A549 (cell line): ENCODE results near the gene PDIK1L. TPM values are rescaled to one million over a fixed set of nuclear protein-coding genes. Genes with fewer than 3 reads are reported as not detected.

ENCODE experiments used
- ATAC-seq, 2 experiments: fragments of 200-7000 bp in 1 of 2; fragments of >200 bp in 1 of 2; cut with Nextera tagmentation in 1 of 2; cut with Tn5 transposase in 1 of 2; 3 replicates each; pipeline versions ENCODE4 v1.8.0 to v1.9.1; 2018 to 2020; ENCODE audit warnings: mild to moderate bottlenecking in 1 of 2, moderate library complexity in 1 of 2
- CTCF ChIA-PET: fragments of 300-600 bp; sonication (Branson Sonifier 250); formaldehyde crosslinking; extraction: SDS; loops from one replicate; lab custom pipeline; 2021; ENCODE audit warnings: antibody characterized with exemption, inconsistent platforms; lab: Yijun Ruan, JAX
- POLR2A ChIA-PET: fragments of 350-600 bp; formaldehyde crosslinking; extraction: SDS; loops from one replicate; lab custom pipeline; 2021; ENCODE audit warnings: antibody characterized with exemption, inconsistent platforms; lab: Yijun Ruan, JAX
- DNase-seq, 2 experiments: peaks; one replicate each; pipeline versions ENCODE4 v3.0.0 to v3.0.0-alpha.2; 2011 to 2016; ENCODE audit warnings: low read depth in 1 of 2, low spot score in 1 of 2
- FAIRE-seq: peaks from 2 replicates; lab custom pipeline; 2011; peaks lifted over from hg19 to GRCh38; lab: Jason Lieb, UNC
- H3K27ac ChIP-seq, 2 experiments: fragments of >200 bp; sonication (Bioruptor Twin); formaldehyde crosslinking; 3 replicates each; pipeline ENCODE4 v1.5.1; 2016 to 2017
- H3K4me1 ChIP-seq: fragments of >200 bp; sonication (Bioruptor Twin); formaldehyde crosslinking; 3 replicates; pipeline ENCODE4 v1.6.1; 2016
- H3K4me2 ChIP-seq: fragments of >200 bp; sonication (Bioruptor Twin); formaldehyde crosslinking; 3 replicates; pipeline ENCODE4 v1.6.1; 2016
- H3K4me3 ChIP-seq: fragments of >200 bp; sonication (Bioruptor Twin); formaldehyde crosslinking; 3 replicates; pipeline ENCODE4 v1.5.1; 2016
- H3K9me3 ChIP-seq: fragments of >200 bp; sonication (Bioruptor Twin); formaldehyde crosslinking; 3 replicates; pipeline ENCODE4 v1.6.1; 2016
- BHLHE40 ChIP-seq: IDR thresholded peaks from 2 replicates; pipeline ENCODE4 v1.6.1; 2012; ENCODE audit warnings: low read depth, low read length, inconsistent platforms
- CHD4 ChIP-seq: fragments of 200-600 bp; sonication (generic); IDR thresholded peaks from 2 replicates; pipeline ENCODE4 v1.6.1; 2016; ENCODE audit warnings: antibody characterized with exemption, mild to moderate bottlenecking, borderline replicate concordance
- EHF ChIP-seq: fragments of 250-450 bp; sonication (Bioruptor Pico); IDR thresholded peaks from 2 replicates; pipeline ENCODE4 v1.5.0; 2020; ENCODE audit warnings: mild to moderate bottlenecking
- EHMT2 ChIP-seq: fragments of 200-600 bp; sonication (generic); IDR thresholded peaks from 2 replicates; pipeline ENCODE4 v1.6.1; 2016; ENCODE audit warnings: antibody characterized with exemption, low read depth, mild to moderate bottlenecking, moderate library complexity
- EP300 ChIP-seq, 2 experiments: fragments of >200 bp; sonication (Bioruptor Twin); formaldehyde crosslinking; IDR thresholded peaks; 2 replicates in 1 of 2; 3 replicates in 1 of 2; pipeline ENCODE4 v1.6.1; 2016 to 2017
- ESRRA ChIP-seq: fragments of 150-350 bp; IDR thresholded peaks from 2 replicates; pipeline ENCODE4 v1.6.1; 2014; ENCODE audit warnings: mild to moderate bottlenecking, low read length, borderline replicate concordance
- GATA3 ChIP-seq: IDR thresholded peaks from 2 replicates; pipeline ENCODE4 v1.6.1; 2012; ENCODE audit warnings: borderline replicate concordance
- HOXB5 ChIP-seq: fragments of 250-450 bp; sonication (Bioruptor Pico); IDR thresholded peaks from 2 replicates; pipeline ENCODE4 v1.5.0; 2020; ENCODE audit warnings: mild to moderate bottlenecking, moderate library complexity
- KDM5A ChIP-seq: fragments of 200-600 bp; sonication (generic); IDR thresholded peaks from 2 replicates; pipeline ENCODE4 v1.6.1; 2016; ENCODE audit warnings: antibody characterized with exemption, mild to moderate bottlenecking
- MYC ChIP-seq: IDR thresholded peaks from 2 replicates; pipeline ENCODE4 v1.6.1; 2012; ENCODE audit warnings: mild to moderate bottlenecking, inconsistent platforms, low read length, improper control_type of control experiment, borderline replicate concordance
- POLR2A ChIP-seq: IDR thresholded peaks from 2 replicates; pipeline ENCODE4 v1.6.1; 2012; ENCODE audit warnings: mild to moderate bottlenecking, low read length
- RAD21 ChIP-seq, 2 experiments: fragments of >200 bp in 1 of 2; sonication (Bioruptor Twin) in 1 of 2; formaldehyde crosslinking in 1 of 2; IDR thresholded peaks in 1 of 2; conservative IDR thresholded peaks in 1 of 2; 2 replicates in 1 of 2; 3 replicates in 1 of 2; pipeline ENCODE4 v1.6.1; 2012 to 2018; ENCODE audit warnings: inconsistent platforms in 1 of 2
- RARB ChIP-seq: fragments of 250-450 bp; sonication (Bioruptor Pico); IDR thresholded peaks from 2 replicates; pipeline ENCODE4 v1.8.0; 2021; ENCODE audit warnings: mild to moderate bottlenecking, moderate library complexity
- RCOR1 ChIP-seq: fragments of 150-350 bp; IDR thresholded peaks from 2 replicates; pipeline ENCODE4 v1.6.1; 2014; ENCODE audit warnings: antibody characterized with exemption, low read length, low read depth
- RNF2 ChIP-seq: fragments of 200-600 bp; sonication (generic); IDR thresholded peaks from 2 replicates; pipeline ENCODE4 v1.6.1; 2016; ENCODE audit warnings: low read depth, mild to moderate bottlenecking, antibody characterized with exemption, moderate library complexity, borderline replicate concordance
- SMC3 ChIP-seq: fragments of >200 bp; sonication (Bioruptor Twin); formaldehyde crosslinking; IDR thresholded peaks from 3 replicates; pipeline ENCODE4 v1.6.1; 2018; ENCODE audit warnings: inconsistent platforms
- SREBF2 ChIP-seq: fragments of 450-650 bp; IDR thresholded peaks from 2 replicates; pipeline ENCODE4 v1.6.1; 2014; ENCODE audit warnings: mild to moderate bottlenecking, moderate library complexity
- TFCP2L1 ChIP-seq: fragments of 250-450 bp; sonication (Bioruptor Pico); IDR thresholded peaks from 2 replicates; pipeline ENCODE4 v1.5.0; 2021; ENCODE audit warnings: mild to moderate bottlenecking
- TP53 ChIP-seq: fragments of 250-450 bp; sonication (Bioruptor Pico); IDR thresholded peaks from 2 replicates; pipeline ENCODE4 v1.5.0; 2021; ENCODE audit warnings: mild to moderate bottlenecking, moderate library complexity
- ZC3H11A ChIP-seq: fragments of 450-650 bp; IDR thresholded peaks from 2 replicates; pipeline ENCODE4 v1.6.1; 2014; ENCODE audit warnings: antibody characterized with exemption, mild to moderate bottlenecking
- ZSCAN20 ChIP-seq: fragments of 250-450 bp; sonication (Bioruptor Pico); IDR thresholded peaks from 2 replicates; pipeline ENCODE4 v1.8.0; 2022; ENCODE audit warnings: mild to moderate bottlenecking, moderate library complexity
- WGBS: methylation state at CpG from one replicate; pipeline ENCODE4 v1.1.6; 2017; ENCODE audit errors: missing lambda C conversion rate; 5-methylcytosine and 5-hydroxymethylcytosine counted together
- polyA plus RNA-seq, 4 experiments: library from polyadenylated mRNA; depleted of rRNA in 3 of 4; stranded (reverse); fragments of >200 nt; fragmentation: RNase III in 1 of 4; extraction: RNeasy Plus Mini Kit Qiagen cat#74134 plus additional on column Dnase treatment in 1 of 4; gene quantifications; 2 replicates in 3 of 4; 3 replicates in 1 of 4; pipeline ENCODE4 v1.2.3, GENCODE V29; 2011 to 2017
- TF ChIP-seq, protein P1 (sequence below): fragments of 450-650 bp; IDR thresholded peaks from 2 replicates; pipeline ENCODE4 v1.6.1; 2014; ENCODE audit warnings: antibody characterized with exemption
- TF ChIP-seq, protein P2 (sequence below): fragments of >200 bp; sonication (Bioruptor Twin); formaldehyde crosslinking; IDR thresholded peaks from 3 replicates; pipeline ENCODE4 v1.5.1; 2016
- TF ChIP-seq, protein P3 (sequence below): IDR thresholded peaks from 2 replicates; pipeline ENCODE4 v1.6.1; 2012
- TF ChIP-seq, protein P4 (sequence below): fragments of >200 bp; sonication (Bioruptor Twin); formaldehyde crosslinking; IDR thresholded peaks from 3 replicates; pipeline ENCODE4 v1.6.1; 2016

Gene PDIK1L
- polyA plus RNA-seq, 2 of the 4 experiments (the other 2 are of a cell fraction) = 2.3 to 4.3 TPM

DNA sequence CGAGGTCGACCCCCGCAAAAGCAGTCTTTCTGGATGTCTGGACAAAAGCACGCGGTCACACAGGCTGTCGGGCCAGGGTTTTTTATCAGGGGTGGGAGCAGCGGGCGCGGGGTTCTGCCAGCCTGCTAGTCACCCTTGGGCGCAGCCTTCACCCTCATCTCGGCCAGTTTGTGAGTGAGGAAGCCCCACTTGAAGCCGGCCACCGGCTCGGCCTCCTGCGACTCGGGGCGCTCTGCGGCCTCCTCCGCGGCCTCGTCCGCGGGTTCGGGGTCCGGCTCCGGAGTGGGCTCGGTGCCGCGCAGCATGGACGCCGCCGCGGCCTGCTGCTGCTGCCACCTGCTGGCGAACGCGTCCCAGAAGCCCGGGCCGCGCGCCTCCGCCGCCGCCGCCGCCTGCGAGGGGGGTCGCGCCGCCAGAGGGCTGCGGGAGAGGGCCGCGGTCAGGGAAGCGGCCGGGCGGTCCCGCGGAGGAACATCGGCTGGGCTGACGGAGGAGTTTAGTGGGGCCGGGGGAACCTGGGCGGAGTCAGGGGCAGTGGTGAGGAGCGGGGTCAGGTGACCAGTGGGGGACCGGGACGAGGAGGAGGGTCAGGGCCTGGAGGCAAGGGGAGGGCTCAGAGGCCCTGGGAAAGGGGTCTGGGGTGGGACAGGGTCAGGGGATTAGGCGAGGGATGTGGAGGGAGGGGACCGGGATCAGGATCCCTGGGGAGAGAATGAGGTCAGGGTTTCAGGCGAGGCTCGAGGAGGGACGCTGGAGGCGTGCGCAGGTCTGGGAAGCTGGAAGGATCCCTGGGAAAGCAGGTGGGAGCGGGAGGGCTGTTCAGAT lies 52.6 kb downstream of the PDIK1L start:
- ChIA-PET CTCF (interaction anchor here (0.6 to 2.3 kb wide), 18 partner anchors 8 to 129 kb away, joined by 3 to 17 read pairs (median 3); partner anchors contain the start of genes CATSPER4 and CEP85), POLR2A (no interaction called here)
- H3K4me2 ChIP-seq = peak overlapping the region; percentile 84
- 36% methylated on average over 13 of the region's 72 CpGs for WGBS
- H3K4me3 ChIP-seq = peak overlapping the region; percentile 54
- peak; percentile 25 to 50 for DNase-seq
- TF ChIP-seq GATA3 (no peak), RAD21 (conservative IDR thresholded peaks at IDR 0.05 in 1 of 2, IDR thresholded peaks at IDR 0.05 in 1 of 2) (peak in 1 of 2 experiments; percentile 52; a peak in 3 of 5 replicates), EHMT2 (no peak), POLR2A (no peak), CHD4 (no peak), RCOR1 (no peak), ZSCAN20 (CRISPR knock-in tag) (no peak), SMC3 (peak; percentile 64)
- TF ChIP-seq, protein P1, sequence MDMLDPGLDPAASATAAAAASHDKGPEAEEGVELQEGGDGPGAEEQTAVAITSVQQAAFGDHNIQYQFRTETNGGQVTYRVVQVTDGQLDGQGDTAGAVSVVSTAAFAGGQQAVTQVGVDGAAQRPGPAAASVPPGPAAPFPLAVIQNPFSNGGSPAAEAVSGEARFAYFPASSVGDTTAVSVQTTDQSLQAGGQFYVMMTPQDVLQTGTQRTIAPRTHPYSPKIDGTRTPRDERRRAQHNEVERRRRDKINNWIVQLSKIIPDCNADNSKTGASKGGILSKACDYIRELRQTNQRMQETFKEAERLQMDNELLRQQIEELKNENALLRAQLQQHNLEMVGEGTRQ = peak; percentile 54; the same call in 1 of the 2 replicates
- TF ChIP-seq, protein P2, sequence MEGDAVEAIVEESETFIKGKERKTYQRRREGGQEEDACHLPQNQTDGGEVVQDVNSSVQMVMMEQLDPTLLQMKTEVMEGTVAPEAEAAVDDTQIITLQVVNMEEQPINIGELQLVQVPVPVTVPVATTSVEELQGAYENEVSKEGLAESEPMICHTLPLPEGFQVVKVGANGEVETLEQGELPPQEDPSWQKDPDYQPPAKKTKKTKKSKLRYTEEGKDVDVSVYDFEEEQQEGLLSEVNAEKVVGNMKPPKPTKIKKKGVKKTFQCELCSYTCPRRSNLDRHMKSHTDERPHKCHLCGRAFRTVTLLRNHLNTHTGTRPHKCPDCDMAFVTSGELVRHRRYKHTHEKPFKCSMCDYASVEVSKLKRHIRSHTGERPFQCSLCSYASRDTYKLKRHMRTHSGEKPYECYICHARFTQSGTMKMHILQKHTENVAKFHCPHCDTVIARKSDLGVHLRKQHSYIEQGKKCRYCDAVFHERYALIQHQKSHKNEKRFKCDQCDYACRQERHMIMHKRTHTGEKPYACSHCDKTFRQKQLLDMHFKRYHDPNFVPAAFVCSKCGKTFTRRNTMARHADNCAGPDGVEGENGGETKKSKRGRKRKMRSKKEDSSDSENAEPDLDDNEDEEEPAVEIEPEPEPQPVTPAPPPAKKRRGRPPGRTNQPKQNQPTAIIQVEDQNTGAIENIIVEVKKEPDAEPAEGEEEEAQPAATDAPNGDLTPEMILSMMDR = peak; percentile 81
- TF ChIP-seq, protein P3, sequence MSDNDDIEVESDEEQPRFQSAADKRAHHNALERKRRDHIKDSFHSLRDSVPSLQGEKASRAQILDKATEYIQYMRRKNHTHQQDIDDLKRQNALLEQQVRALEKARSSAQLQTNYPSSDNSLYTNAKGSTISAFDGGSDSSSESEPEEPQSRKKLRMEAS = no peak
- peak; percentile 61 to 74 for ATAC-seq
- FAIRE-seq = no peak
- 0 out of 3 replicates have a peak, but pooled peaks cover 6% of the 10 kb centered on the region for H3K4me1 ChIP-seq
- H3K27ac ChIP-seq = peak overlapping the region; percentile 88 to 89
- no peaks in the 10 kb centered on the region for H3K9me3 ChIP-seq

DNA sequence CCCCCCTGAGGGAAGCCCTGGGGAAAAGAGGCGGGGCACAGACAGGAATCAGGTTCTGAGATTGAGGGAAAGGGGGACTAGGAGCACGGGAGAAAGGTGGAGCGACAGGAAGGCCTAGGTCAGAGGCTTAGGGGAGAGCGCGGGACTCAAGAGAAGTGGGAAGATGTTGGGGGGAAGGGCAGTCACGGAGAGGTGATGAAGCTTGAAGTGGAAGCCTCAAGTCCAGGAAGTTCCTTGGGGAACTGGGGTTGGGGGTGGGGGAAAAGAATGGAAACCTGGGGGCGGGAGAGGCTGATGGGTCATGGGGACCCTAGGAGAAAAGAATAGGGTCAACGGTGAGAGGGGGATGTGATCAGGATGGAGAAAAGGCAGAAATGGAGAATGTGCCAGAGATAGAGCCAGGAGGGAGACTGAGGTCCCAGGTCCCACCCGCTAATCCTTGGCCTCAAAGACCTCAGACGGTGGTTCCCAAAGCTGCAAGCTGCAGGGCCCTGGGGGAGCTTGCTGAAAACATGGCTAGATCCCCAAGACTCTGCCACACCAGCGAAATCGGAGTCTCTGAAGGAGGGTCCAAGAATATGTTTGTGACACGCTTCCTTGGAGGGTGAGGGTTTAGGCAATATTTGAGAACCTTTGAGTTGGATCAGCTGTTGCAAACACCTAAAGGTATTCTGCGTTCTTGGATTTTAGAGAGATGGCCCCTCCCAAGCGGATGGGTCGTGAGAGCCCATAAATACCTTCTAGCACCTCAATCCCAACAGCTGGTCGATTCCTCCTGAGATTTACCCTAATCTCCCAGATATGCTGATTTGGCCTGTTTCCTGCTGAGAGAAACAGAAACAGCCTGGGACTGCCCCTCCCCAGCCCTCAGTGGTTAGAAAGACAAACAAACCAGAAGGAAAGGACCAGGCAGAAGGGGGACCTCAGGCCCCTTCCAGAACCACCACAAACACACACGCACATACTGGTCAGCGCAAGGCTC lies 53.5 kb downstream of the PDIK1L start:
- H3K4me3 ChIP-seq = no peak overlapping the region; the same call in 2 of the 3 replicates
- CTCF ChIA-PET = interaction anchor here (0.6 to 1.7 kb wide), 9 partner anchors 9 to 1473 kb away, joined by 3 to 6 read pairs (median 4); partner anchors contain the start of gene CEP85
- 82% methylated on average over 18 of the region's 19 CpGs for WGBS

More for the DNA sequence above, 53.5 kb downstream of the PDIK1L start:
- DNase-seq (no peak), FAIRE-seq (no peak), ATAC-seq (no peak)
- Histone ChIP-seq H3K27ac (peak overlapping the region; percentile 88 to 89; a peak in 5 of 6 replicates), H3K9me3 (no peaks in the 10 kb centered on the region), H3K4me2 (peak overlapping the region; percentile 84), H3K4me1 (0 out of 3 replicates have a peak, but pooled peaks cover 6% of the 10 kb centered on the region)
- TF ChIP-seq, protein P4, sequence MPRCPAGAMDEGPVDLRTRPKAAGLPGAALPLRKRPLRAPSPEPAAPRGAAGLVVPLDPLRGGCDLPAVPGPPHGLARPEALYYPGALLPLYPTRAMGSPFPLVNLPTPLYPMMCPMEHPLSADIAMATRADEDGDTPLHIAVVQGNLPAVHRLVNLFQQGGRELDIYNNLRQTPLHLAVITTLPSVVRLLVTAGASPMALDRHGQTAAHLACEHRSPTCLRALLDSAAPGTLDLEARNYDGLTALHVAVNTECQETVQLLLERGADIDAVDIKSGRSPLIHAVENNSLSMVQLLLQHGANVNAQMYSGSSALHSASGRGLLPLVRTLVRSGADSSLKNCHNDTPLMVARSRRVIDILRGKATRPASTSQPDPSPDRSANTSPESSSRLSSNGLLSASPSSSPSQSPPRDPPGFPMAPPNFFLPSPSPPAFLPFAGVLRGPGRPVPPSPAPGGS = no peak
- TF ChIP-seq EHF (CRISPR knock-in tag) (no peak), MYC (no peak), HOXB5 (CRISPR knock-in tag) (no peak), ESRRA (no peak), SREBF2 (no peak), RNF2 (no peak), BHLHE40 (no peak), TFCP2L1 (CRISPR knock-in tag) (no peak), TP53 (CRISPR knock-in tag) (no peak), RAD21 (conservative IDR thresholded peaks at IDR 0.05 in 1 of 2, IDR thresholded peaks at IDR 0.05 in 1 of 2) (no peak), GATA3 (no peak), ZC3H11A (no peak), KDM5A (no peak), RARB (CRISPR knock-in tag) (no peak), EP300 (IDR thresholded peaks at IDR 0.05) (no peak)
- TF ChIP-seq, protein P1 = no peak
- POLR2A ChIA-PET = no interaction called here
